Osteocyte (in vitro differentiated cells): Measurements from ENCODE around the gene CDIP1. TPM values are rescaled to one million over a fixed set of nuclear protein-coding genes. Genes with fewer than 3 reads are reported as not detected.
"Not testable (repeated sequence)": the region's sequence is repeated elsewhere in the genome, so short reads cannot be mapped to it uniquely, and the experiment has no call there.

Experiments
- DNase-seq: peaks from one replicate; pipeline ENCODE4 v3.0.0; 2021; ENCODE audit warnings: mixed read lengths; ENCODE audit not compliant: unreplicated experiment; ENCODE audit errors: extremely low spot score
- H3K27ac Mint-ChIP-seq: one replicate; pipeline ENCODE4 v1.8.0; 2021; ENCODE audit warnings: mild to moderate bottlenecking, mixed read lengths; ENCODE audit not compliant: unreplicated experiment
- H3K27me3 Mint-ChIP-seq: one replicate; pipeline ENCODE4 v1.8.0; 2021; ENCODE audit warnings: mixed read lengths; ENCODE audit not compliant: unreplicated experiment
- H3K36me3 Mint-ChIP-seq: one replicate; pipeline ENCODE4 v1.8.0; 2021; ENCODE audit warnings: mixed read lengths; ENCODE audit not compliant: unreplicated experiment
- H3K4me1 Mint-ChIP-seq: one replicate; pipeline ENCODE4 v1.8.0; 2021; ENCODE audit warnings: mixed read lengths; ENCODE audit not compliant: unreplicated experiment
- H3K4me3 Mint-ChIP-seq: one replicate; pipeline ENCODE4 v1.8.0; 2021; ENCODE audit warnings: mild to moderate bottlenecking, moderate library complexity, mixed read lengths; ENCODE audit not compliant: unreplicated experiment
- H3K9me3 Mint-ChIP-seq: one replicate; pipeline ENCODE4 v1.8.0; 2021; ENCODE audit warnings: mixed read lengths; ENCODE audit not compliant: unreplicated experiment
- total RNA-seq: library from RNA; stranded (reverse); gene quantifications from 2 replicates; pipeline ENCODE4 v1.2.1, GENCODE V29; 2021
- TF ChIP-seq, protein P1 (sequence below): fragments of 200-600 bp; sonication (generic); IDR thresholded peaks from 2 replicates; pipeline ENCODE4 v1.5.0; 2021; ENCODE audit warnings: antibody characterized with exemption, mild to moderate bottlenecking, moderate library complexity

CDIP1 gene
- total RNA-seq, 1 donor from 2014 or later: 28.9 TPM

DNA sequence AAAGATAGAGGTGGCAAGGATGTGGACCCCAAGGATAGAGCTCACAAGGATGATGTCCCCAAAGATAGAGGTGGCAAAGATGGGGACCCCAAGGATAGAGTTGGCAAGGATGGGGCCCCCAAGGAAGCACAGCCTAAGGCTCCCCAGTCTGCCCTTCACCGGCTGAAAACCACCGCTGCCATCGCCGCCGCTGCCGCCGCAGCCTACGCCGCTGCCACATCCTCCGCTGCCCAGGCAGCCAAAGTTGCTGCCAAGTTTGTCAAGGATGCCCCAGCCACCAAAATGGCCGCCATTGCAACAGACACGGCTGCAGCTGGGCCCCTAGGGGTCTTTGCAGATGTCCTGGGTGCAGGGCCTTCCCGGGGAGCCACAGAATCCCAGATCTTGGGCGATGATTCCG lies 37.4 kb upstream of the CDIP1 start:
- H3K27me3 Mint-ChIP-seq: no peaks in the 10 kb centered on the region

DNA sequence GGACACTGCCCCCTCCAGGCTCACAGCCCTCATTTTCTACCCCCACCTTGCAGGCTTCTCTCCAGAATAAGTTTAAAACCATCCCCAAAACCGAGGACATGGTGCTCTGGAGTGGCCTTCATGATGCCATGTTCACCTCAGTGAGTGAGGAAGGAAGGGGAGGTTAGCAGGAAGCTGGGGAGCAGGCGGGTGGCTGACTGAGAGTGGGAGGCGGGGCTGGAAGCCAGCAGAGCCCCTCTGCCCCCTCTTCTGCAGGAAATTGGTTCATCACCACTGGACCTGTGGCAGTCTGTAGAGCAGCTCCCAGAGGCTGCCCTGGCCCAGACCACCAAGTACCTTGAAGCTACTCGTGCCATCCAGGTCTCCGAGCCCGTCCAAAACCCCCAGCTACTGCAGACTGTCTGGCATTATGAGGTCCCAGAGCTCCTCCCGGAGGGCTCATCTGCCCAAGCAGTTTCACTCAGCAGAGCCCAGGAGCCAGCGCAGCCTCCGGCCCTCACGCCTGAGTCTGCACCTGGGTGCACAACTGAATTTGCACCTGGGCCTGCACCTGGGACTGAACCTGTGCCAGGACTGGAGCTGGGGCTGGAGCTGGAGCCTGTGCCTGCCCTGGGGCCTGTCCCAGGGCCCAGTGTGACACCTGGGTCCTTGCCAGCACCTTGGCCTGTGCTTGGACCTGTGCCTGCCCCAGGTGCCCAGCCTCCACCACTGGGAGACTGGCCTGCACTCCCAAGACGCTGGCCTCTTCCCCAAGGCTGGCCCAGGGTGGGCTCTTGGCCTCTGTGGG lies 36.5 kb upstream of the CDIP1 start:
- Mint-ChIP-seq H3K36me3 (no peaks in the 10 kb centered on the region), H3K4me1 (peaks cover 3% of the 10 kb centered on the region), H3K4me3 (no peak overlapping the region), H3K9me3 (no peaks in the 10 kb centered on the region), H3K27me3 (peaks cover 5% of the 10 kb centered on the region), H3K27ac (no peak overlapping the region)
- DNase-seq: no peak
- TF ChIP-seq, protein P1, sequence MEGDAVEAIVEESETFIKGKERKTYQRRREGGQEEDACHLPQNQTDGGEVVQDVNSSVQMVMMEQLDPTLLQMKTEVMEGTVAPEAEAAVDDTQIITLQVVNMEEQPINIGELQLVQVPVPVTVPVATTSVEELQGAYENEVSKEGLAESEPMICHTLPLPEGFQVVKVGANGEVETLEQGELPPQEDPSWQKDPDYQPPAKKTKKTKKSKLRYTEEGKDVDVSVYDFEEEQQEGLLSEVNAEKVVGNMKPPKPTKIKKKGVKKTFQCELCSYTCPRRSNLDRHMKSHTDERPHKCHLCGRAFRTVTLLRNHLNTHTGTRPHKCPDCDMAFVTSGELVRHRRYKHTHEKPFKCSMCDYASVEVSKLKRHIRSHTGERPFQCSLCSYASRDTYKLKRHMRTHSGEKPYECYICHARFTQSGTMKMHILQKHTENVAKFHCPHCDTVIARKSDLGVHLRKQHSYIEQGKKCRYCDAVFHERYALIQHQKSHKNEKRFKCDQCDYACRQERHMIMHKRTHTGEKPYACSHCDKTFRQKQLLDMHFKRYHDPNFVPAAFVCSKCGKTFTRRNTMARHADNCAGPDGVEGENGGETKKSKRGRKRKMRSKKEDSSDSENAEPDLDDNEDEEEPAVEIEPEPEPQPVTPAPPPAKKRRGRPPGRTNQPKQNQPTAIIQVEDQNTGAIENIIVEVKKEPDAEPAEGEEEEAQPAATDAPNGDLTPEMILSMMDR: no peak

More for the DNA sequence above, 37.4 kb upstream of the CDIP1 start:
- TF ChIP-seq, protein P1: no peak
- no peak for DNase-seq
- Mint-ChIP-seq H3K4me1 (no peaks in the 10 kb centered on the region), H3K27ac (no peak overlapping the region), H3K36me3 (no peaks in the 10 kb centered on the region), H3K4me3 (no peak overlapping the region), H3K9me3 (no peaks in the 10 kb centered on the region)

DNA sequence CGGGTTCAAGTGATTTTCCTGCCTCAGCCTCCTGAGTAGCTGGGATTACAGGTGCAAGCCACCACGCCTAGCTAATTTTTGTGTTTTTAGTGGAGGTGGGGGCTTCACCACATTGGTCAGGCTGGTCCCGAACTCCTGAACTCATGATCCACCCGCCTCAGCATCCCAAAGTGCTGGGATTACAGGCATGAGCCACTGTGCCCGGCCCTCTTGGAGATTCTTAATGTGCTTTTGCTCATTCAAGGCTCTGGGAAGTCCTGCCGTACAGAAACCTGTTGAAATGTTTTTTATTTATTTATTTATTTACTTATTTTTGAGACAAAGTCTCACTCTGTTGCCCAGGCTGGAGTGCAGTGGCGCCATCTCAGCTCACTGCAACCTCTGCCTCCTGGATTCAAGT lies 35.4 kb upstream of the CDIP1 start:
- not testable (repeated sequence) for H3K4me1 Mint-ChIP-seq, DNase-seq, H3K27ac Mint-ChIP-seq, H3K27me3 Mint-ChIP-seq, H3K4me3 Mint-ChIP-seq, H3K36me3 Mint-ChIP-seq, H3K9me3 Mint-ChIP-seq

DNA sequence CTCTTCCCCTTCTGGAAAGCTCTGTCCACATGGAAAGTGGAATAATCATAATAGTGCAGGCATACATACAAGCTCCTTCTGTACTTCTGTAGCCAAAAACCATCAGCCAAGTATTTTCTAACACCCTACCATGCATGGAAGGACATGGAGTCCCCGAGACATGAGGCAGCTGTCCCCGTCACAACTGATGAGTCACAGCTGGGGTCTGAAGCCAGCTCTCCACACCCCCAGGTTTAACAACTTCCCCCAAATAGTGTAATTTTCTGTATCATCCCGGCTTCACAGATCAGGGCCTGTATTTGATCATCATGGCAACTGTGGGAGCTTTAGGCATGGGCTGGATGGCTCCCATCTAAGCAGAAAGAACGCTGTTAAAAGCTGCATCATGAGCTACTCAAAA lies 34.1 kb upstream of the CDIP1 start:
- no peak overlapping the region for H3K4me3 Mint-ChIP-seq
- peaks cover 9% of the 10 kb centered on the region for H3K27me3 Mint-ChIP-seq
- H3K4me1 Mint-ChIP-seq: peaks cover 3% of the 10 kb centered on the region
- no peak for DNase-seq
- H3K36me3 Mint-ChIP-seq: no peaks in the 10 kb centered on the region
- H3K9me3 Mint-ChIP-seq: no peaks in the 10 kb centered on the region
- TF ChIP-seq, protein P1: no peak
- H3K27ac Mint-ChIP-seq: no peak overlapping the region

DNA sequence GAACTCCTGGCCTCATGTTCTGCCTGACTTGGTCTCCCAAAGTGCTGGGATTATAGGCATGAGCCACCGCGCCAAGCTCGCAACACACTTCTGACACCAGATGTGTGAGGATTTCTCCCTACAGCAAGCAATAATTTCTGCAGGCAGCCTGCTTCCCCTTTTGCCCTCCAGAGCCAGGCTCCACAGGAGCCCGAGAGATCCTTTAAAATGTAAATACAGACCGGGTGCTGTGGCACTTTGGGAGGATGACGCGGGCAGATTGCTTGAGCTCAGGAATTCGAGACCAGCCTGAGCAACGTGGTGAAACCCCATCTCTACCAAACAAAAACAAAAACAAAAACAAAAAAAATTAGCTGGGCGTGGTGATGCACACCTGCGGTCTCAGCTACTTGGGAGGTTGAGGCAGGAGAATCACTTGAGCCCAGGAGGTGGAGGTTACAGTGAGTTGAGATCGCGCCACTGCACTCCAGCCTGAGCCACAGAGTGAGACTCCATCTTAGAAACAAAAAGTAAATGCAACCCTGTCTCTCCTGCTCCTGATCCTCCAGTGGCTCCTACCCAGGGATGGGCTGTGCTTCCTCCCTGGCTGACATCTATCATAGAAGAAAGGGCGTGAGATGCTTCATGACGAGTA lies 32.2 kb upstream of the CDIP1 start:
- H3K27me3 Mint-ChIP-seq: peaks cover 20% of the 10 kb centered on the region
- H3K4me3 Mint-ChIP-seq: no peak overlapping the region
- no peaks in the 10 kb centered on the region for H3K9me3 Mint-ChIP-seq
- H3K36me3 Mint-ChIP-seq: no peaks in the 10 kb centered on the region
- H3K27ac Mint-ChIP-seq: no peak overlapping the region
- no peak for DNase-seq
- H3K4me1 Mint-ChIP-seq: peaks cover 3% of the 10 kb centered on the region
- TF ChIP-seq, protein P1: no peak
